AG08396 (cell line): Measurements from ENCODE around the gene RAB40AL.
"Not testable (repeated sequence)": the region's sequence is repeated elsewhere in the genome, so short reads cannot be mapped to it uniquely, and the experiment has no call there.

Source experiments
- DNase-seq: peaks from one replicate; pipeline ENCODE4 v3.0.0; 2012; ENCODE audit warnings: low spot score, mixed read lengths

The RAB40AL gene

DNA sequence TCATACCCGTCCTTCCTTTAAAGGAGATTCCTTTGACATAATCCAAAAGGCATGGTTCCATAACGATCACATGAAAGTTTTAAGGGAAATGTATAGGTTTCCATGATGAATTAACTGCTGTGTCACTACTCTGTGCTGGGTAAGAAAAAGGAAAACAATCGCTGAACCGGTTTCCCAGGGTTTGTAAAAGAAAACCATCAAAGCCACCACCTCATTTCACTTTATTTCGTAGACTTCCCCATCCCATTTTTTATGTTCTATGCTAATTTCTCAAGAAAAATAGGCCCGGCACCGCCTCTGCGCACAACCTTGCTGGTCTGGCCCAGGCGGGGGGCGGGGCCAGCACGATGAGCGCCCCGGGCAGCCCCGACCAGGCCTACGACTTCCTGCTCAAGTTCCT lies at the start of gene RAB40AL:
Gene RAB40AL, plus strand, starts transcription at position 301 of the 400 bp plus-strand sequence. Its CDS starts 47 bp downstream, at position 348.
- DNase-seq = not testable (repeated sequence)

GRCh38 chrX:102887687-102888086 lies 49.4 kb upstream of the RAB40AL start:
- no peak for DNase-seq

- DNase-seq = no peak
Measured at GRCh38 chrX:102892103-102892502, 45.0 kb upstream of the RAB40AL start.

- DNase-seq = peak; percentile 51
Measured at GRCh38 chrX:102899940-102900916, 36.8 kb upstream of the RAB40AL start.

DNA sequence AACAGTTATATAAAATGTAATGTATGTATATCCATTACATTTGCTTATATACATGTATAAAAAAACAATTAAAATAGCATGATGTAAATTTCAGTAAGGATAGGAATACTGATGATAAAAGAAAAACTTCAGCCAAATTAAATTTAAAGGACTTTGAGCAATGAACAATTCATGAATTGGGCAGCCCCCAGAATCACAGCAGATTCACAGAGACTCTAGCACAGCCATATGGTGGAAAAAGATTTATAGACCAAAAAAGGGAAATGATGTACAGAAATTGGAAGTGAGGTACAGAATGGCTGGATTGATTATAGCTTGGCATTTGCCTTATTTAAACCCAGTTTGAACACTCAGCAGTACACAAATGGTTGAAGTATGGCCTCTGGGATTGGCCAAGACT lies 34.7 kb upstream of the RAB40AL start:
- no peak for DNase-seq

- DNase-seq = no peak
Measured at GRCh38 chrX:102930990-102931756, 5.9 kb upstream of the RAB40AL start.

DNA sequence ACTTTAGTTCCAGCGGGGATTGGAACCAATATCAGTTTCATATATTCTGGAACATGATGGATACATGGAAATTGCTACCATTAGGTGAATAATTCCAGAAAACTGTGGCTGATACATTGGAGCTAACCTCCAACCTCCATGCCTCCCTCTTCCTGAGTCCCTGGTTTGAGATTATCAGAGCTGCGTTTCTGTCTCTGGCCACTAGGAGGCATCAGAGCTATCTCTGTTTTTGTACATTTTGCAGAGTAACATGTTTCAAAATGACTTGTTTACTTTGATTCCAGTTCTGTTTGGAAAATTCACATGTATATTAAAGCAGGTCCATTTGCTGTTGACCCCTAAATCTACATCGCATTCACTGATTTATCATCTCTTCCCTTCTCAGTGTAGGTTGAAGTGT lies 2.4 kb upstream of the RAB40AL start:
- DNase-seq = peak; percentile 49

- peak; percentile 27 for DNase-seq
Measured at GRCh38 chrX:102950908-102951866, 14.1 kb downstream of the RAB40AL start.

DNA sequence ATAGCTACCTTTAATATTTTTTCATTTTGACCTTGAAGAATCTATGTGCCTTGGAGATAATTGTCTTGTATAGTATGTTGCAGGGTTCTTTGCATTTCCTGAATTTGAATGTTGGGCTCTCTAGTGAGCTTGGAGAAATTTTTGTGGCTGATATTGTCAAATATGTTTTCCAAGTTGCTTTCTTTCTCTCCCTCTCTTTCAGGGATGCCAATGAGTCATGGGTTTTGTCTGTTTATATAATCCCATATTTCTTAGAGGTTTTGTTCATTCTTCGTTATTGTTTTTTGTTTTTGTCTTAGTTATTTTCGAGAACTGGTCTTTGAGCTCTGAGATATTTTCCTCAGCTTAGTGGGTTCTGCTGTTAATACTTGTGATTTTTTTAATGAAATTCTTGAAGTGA lies 20.7 kb downstream of the RAB40AL start:
- no peak for DNase-seq

DNA sequence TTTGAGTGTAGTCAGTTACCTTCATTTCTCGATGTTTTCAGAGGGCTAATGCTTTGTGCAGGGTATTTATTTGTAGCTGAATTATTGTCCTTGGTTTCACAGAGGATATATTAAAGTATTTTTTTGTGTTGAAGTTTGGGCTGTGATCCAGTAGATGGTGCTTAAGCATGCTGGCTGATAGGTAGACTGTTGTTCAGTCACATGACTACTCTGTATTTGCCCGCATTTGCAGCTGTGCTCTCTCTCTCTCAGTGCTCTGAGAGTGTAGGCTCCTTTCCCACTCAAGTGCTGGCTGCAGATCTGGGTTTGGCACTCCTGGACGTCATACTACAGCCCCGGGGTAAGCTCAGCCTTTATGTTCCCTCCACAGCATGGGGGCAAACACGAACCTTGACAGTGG lies 21.7 kb downstream of the RAB40AL start:
- no peak for DNase-seq

DNA sequence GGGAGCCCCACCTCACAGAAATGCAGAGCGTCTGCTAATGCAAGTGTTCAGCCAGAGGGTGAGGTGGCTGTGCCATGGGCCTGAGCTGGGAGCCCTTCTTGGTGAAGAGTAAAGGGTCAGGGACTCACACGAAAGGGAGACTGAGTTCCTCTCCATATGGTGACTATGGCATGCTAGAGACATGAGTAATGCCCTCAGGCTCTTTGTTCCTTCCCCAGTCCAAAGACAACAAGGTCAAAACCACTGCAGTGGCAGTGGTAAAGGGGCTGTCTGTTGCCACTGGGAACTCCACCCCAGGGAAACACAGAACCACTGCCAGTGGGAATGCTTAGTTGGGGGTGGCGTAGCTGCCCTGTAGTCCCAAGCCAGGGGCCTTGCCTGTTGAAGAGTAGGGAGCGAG lies 22.4 kb downstream of the RAB40AL start:
- no peak for DNase-seq

DNA sequence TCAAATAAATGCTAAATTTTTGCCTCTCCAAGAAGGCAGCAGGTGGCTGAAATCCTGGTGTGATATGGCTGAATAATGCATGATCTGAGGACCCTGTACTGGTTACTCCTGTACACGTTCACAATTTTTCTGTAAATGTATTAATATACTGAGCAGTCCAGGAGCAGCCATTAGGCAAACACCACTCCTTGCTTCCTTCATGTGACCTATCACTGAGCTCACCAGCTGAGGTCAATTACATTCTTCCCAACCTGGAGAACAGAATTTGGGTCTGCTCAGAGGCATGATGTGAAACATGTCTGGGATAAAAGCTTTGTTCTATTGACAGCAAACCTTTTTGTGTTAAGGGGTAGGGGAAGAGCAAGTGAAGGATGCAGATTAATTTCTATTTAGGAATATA lies 26.9 kb downstream of the RAB40AL start:
- DNase-seq = no peak

DNA sequence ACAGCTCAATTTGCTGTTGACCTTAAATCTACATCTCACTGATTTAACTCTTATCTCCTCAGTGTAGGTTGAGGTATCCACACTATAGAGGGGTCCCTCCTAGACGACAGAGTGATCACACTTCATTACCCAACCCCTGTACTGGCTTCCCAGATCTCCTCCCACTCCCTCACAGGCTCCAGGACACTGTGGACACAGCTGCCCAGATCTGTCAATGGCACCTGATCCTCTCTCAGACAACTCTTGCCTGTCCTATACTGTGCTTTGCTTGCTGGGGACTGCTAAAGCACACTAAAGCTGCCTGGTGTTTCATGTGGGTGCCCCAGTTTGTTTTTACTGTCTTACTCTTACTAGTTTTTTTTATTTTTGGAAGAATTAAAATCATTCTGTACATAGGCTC lies 27.9 kb downstream of the RAB40AL start:
- DNase-seq = no peak

GRCh38 chrX:102966701-102967100 lies 29.6 kb downstream of the RAB40AL start:
- DNase-seq = no peak

GRCh38 chrX:102968216-102968615 lies 31.1 kb downstream of the RAB40AL start:
- no peak for DNase-seq

DNA sequence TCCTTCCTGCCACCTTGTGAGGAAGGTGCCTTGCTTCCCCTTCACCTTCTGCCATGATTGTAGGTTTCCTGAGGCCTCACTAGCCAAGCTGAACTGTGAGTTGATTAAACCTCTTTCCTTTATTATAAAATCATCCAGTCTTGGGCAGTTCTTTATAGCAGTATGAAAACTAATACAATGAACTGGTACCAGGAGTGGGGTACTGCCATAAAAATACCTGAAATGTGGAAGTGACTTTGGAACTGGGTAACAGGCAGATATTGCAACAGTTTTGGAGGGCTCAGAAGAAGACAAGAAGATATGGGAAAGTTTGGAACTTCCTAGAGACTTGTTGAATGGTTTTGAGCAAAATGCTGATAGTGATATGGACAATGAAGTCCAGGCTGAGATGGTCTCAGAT lies 34.5 kb downstream of the RAB40AL start:
- not testable (repeated sequence) for DNase-seq

DNA sequence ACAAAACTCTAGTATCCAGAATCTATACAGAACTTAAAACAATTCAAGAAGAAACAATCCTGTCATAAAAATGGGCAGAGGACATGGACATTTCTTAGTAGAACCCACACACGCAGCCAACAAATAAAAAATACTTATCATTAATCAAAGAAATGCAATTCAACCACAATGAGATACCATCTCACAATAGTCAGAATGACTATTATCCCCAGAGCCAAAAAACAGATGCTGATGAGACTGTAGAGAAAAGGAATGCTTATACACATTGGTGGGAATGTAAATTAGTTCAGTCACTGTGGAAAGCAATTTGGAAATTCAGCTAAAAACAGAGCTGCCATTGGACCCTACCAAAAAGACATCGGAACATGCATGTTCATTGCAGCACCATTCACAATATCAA lies 37.9 kb downstream of the RAB40AL start:
- no peak for DNase-seq

- DNase-seq = no peak
Measured at GRCh38 chrX:102976286-102976685, 39.2 kb downstream of the RAB40AL start.

DNA sequence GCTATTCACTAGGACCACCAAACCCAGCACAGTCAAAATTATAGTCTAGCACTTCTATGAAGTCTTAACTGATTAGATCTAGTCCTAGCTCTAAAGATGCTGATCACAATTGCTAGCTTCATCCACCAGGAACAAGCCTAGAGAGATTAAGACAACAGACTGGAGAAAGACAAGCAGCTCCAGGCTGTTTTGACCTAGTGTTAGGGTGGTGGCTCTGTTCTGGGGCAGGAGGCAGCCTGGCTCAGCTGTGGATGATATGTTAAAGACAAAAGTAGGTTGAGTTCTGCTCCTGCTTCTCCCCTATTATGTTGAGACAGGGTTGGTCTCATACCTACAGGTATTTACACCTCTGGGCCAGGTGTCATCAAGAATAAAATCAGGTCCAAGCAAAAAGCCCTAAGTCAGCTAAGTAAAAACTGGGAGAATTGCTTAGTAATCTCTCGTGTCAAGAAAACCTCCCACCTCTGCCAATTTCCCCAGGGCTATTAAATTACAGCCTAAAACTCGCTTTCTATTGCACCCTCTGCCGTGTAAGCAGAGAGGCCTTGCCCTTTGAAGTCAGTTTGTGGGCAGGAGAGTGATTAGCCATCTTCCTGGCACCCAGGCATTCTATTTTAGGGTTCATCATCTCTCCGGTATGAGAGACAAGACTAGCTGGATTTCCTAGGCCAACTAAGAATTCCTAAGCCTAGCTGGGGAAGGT lies 39.9 kb downstream of the RAB40AL start:
- DNase-seq = peak; percentile 14

GRCh38 chrX:102978594-102978993 lies 41.5 kb downstream of the RAB40AL start:
- DNase-seq = no peak

DNA sequence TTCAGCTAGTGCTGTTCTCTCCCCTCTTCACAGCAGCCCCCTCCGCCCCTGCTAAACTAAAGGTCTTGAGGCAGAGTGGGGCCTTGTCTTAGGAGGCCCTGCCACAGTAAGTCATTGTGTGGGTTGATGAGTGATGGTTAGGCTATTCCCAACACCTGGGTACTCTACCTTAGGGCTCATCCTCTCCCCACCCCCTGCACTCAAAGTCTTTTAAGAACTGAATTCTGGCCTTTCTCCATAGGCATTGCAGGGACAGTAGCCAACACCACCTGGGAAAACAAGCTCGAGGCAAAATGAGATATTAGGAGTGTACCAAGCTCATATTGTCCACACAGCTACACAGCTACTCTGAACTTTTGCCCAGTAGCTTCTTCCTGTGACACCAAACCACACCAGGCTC lies 42.5 kb downstream of the RAB40AL start:
- DNase-seq = no peak
